Fibroblast of villous mesenchyme (primary cell): ENCODE data around the gene TMEM106B. TPM values are rescaled to one million over a fixed set of nuclear protein-coding genes. Genes with fewer than 3 reads are reported as not detected.
A peak's percentile ranks its signal among the peaks of the same experiment; 100 is the strongest.

ENCODE experiments used
- DNase-seq: peaks from one replicate; pipeline ENCODE4 v3.0.0-alpha.2; 2010; ENCODE audit warnings: low read depth
- H3K4me3 ChIP-seq: 2 replicates; pipeline ENCODE4 v1.5.1; 2011; ENCODE audit warnings: low read depth, mild to moderate bottlenecking, low read length
- CTCF ChIP-seq: IDR thresholded peaks from 2 replicates; pipeline ENCODE4 v1.5.1; 2012; ENCODE audit warnings: low read depth, mild to moderate bottlenecking, low read length; ENCODE audit not compliant: insufficient read depth
- total RNA-seq: library from RNA; depleted of rRNA; stranded (reverse); fragments of >200 nt; gene quantifications from 2 replicates; pipeline ENCODE4 v1.2.3, GENCODE V29; 2012

Gene TMEM106B
- total RNA-seq, 1 donor = 79.0 TPM

DNA sequence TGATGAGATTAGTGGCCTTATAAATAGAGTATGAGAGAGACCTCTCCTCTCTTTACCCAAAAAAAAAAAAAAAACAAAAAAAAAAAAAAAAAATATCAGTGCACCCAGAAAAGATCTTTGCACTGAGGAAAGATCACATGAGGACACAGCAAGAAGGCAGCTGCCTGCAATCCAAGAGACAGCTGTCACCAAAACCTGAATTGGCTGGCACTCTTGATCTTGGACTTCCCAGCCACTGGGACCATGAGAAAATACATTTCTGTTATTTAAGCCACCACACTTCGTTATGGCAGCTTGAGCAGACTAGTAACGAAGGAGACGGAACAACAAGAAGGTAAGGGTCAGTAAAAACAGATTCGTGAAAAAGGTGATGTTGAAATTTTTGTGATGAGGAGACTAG is 47.0 kb downstream of the TMEM106B start:
- no peak for TF ChIP-seq CTCF
- H3K4me3 ChIP-seq = no peak overlapping the region

GRCh38 chr7:12267542-12267941 is 56.4 kb downstream of the TMEM106B start:
- TF ChIP-seq CTCF = no peak
- no peak for DNase-seq
- no peak overlapping the region for H3K4me3 ChIP-seq

More for the DNA sequence above, 47.0 kb downstream of the TMEM106B start:
- no peak for DNase-seq

DNA sequence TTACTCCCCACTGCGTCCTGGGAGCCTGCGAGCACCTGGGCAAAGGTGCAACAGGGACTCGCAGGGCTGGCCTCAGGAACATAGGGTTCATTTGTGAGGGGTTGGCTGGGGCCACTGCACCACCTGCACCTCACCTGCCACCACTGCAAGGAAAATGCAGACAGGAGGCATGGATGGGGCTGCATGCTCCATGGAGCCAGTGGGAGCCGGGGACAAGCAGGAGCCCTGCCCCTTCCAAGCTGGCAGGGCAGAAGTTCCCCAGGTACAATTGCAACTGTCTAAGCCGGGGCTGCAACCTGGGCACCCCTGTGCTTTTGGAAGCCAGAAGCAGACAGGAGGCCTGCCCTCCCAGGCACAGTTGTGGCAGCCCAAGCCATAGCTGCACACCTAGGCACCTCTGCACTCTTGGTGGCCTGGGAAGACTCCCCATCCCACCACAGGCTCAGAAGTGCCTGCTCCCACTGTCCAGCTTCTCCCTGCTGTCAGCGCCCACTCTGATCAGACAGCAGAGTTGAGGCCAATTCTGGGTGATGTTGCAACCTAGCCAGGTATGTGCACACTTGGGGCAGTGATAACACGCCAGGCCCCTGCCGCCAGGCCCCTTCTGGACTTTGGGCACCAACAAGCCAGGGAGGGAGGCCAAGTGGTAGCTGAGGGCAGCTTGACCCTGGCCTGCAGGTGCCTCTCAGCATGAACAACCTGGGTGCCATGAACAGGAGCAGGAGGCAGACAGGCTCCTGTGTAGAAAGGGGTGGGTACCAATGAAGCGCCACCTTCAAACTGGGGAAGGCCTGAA is 58.2 kb downstream of the TMEM106B start:
- no peak for TF ChIP-seq CTCF
- DNase-seq = no peak
- no peak overlapping the region for H3K4me3 ChIP-seq

DNA sequence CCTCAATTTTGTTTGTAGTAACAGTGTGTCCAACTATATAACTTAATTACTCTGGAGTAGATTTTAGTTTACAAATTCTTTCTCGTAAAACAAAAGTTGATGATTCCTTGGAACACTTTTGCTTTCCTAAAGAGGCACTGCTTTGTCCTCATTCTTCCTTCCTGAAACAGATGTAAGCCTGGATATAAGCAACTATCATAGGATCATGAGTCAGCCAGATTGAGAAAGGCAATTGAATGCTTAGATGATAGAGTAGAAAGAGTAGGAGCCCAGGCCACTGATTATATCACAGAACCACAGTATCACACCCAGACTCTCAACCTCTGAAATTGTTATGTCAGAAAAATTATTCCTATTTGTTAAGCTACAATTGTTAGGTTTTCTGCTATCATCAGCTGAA is 69.9 kb downstream of the TMEM106B start:
- H3K4me3 ChIP-seq = no peak overlapping the region
- DNase-seq = peak; percentile 76
- no peak for TF ChIP-seq CTCF

GRCh38 chr7:12287901-12288300 is 76.8 kb downstream of the TMEM106B start:
- no peak overlapping the region for H3K4me3 ChIP-seq
- no peak for TF ChIP-seq CTCF
- DNase-seq = peak; percentile 5

- no peak for TF ChIP-seq CTCF
- no peak for DNase-seq
- no peak overlapping the region for H3K4me3 ChIP-seq
These were observed 78.9 kb downstream of the TMEM106B start for GRCh38 chr7:12289996-12290395.

- no peak for DNase-seq
- no peak for TF ChIP-seq CTCF
- no peak overlapping the region for H3K4me3 ChIP-seq
These were observed 79.7 kb downstream of the TMEM106B start for GRCh38 chr7:12290761-12291160.
